ENCODE measurements around the gene SCAF4.
A peak's percentile ranks its signal among the peaks of the same experiment; 100 is the strongest.
"Not testable (repeated sequence)": the region's sequence is repeated elsewhere in the genome, so short reads cannot be mapped to it uniquely, and the experiment has no call there.

The SCAF4 gene

GRCh38 chr21:31743712-31744111, 11.8 kb upstream of the SCAF4 start:
- H3K27me3 ChIP-seq (replicated peaks; ENCODE audit: control insufficient read depth, insufficient read depth, low read length, poor library complexity, severe bottlenecking) = no peaks in the 10 kb centered on the region
- no peaks in the 10 kb centered on the region for H3K9me3 ChIP-seq (ENCODE audit: control insufficient read depth, low read length)
- DNase-seq = no peak
- no peaks in the 10 kb centered on the region for H3K4me1 ChIP-seq (ENCODE audit: control insufficient read depth, insufficient read depth, low read length, poor library complexity, severe bottlenecking)
- no peak overlapping the region for H3K4me3 ChIP-seq (ENCODE audit: insufficient read depth, low read depth, low read length, poor library complexity, severe bottlenecking)
- no peak overlapping the region for H3K27ac ChIP-seq (ENCODE audit: insufficient read depth, low read length, poor library complexity, severe bottlenecking)
- H3K36me3 ChIP-seq (ENCODE audit: control insufficient read depth, insufficient read depth, low read length) = no peaks in the 10 kb centered on the region

GRCh38 chr21:31741116-31741515, 9.2 kb upstream of the SCAF4 start:
- DNase-seq = no peak
- no peak overlapping the region for H3K4me3 ChIP-seq (ENCODE audit: insufficient read depth, low read depth, low read length, poor library complexity, severe bottlenecking)
- H3K27me3 ChIP-seq (replicated peaks; ENCODE audit: control insufficient read depth, insufficient read depth, low read length, poor library complexity, severe bottlenecking) = no peaks in the 10 kb centered on the region
- no peak overlapping the region for H3K27ac ChIP-seq (ENCODE audit: insufficient read depth, low read length, poor library complexity, severe bottlenecking)
- no peaks in the 10 kb centered on the region for H3K9me3 ChIP-seq (ENCODE audit: control insufficient read depth, low read length)
- H3K36me3 ChIP-seq (ENCODE audit: control insufficient read depth, insufficient read depth, low read length) = no peaks in the 10 kb centered on the region
- no peaks in the 10 kb centered on the region for H3K4me1 ChIP-seq (ENCODE audit: control insufficient read depth, insufficient read depth, low read length, poor library complexity, severe bottlenecking)

DNA sequence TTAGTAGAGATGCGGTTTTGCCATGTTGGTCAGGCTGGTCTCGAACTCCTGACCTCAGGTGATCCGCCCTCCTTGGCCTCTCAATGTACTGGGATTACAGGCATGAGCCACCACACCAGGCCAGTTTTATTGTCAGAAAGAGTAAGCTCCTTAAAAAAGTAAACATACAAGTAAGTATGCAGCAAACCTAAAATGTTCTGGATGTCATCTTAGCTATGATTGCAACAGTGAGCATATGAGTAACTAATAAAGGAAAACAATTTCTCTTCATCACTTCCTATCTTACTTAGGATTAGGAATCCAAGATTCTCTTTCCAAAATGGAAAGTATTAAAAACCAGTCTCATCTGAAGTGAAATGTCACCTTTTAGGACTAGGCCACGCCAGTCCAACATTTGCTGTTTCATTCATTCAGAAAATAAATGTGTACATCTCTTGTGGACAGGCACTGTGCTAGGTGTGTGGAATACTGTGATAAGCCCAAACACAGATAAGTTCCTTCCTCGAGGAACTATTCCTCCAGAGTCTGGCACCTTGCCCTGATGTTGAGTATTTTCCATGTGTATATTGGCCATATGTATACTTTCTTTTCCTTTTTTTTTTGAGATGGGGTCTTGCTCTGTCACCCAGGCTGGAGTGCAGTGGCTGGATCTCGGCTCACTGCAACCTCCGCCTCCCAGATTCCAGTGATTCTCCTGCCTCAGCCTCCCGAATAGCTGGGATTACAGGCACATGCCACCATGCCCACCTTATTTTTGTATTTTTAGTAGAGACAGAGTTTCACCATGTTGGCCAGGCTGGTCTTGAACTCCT, 5.9 kb upstream of the SCAF4 start:
- not testable (repeated sequence) for H3K27ac ChIP-seq (ENCODE audit: insufficient read depth, low read length, poor library complexity, severe bottlenecking); H3K27me3 ChIP-seq (replicated peaks; ENCODE audit: control insufficient read depth, insufficient read depth, low read length, poor library complexity, severe bottlenecking); H3K4me3 ChIP-seq (ENCODE audit: insufficient read depth, low read depth, low read length, poor library complexity, severe bottlenecking); H3K9me3 ChIP-seq (ENCODE audit: control insufficient read depth, low read length); H3K36me3 ChIP-seq (ENCODE audit: control insufficient read depth, insufficient read depth, low read length); H3K4me1 ChIP-seq (ENCODE audit: control insufficient read depth, insufficient read depth, low read length, poor library complexity, severe bottlenecking); DNase-seq

DNA sequence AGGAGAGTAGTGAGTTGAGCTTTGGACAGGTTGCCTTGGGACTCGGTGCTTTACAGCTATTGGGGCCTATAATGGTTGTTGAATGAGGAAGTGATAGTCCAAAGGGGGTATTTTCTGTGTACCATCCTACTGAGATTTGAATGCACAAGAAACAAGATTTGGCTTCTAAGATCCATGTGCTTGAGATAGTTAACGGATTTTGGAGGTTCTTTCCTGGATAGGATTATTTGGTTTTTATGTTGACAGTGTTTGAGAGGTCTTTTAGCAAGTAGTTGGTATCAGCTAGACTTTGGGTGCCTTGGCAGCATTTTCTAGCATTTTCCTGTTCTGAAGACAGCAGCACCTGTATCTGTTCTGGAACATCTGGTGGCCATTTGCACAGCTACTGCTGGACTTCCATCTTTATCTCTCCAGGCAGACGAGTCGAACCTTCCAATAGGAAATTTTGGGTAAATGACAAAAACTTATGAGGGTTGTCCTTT, 3.6 kb upstream of the SCAF4 start:
- Histone ChIP-seq H3K36me3 (ENCODE audit: control insufficient read depth, insufficient read depth, low read length) (no peaks in the 10 kb centered on the region), H3K27me3 (replicated peaks; ENCODE audit: control insufficient read depth, insufficient read depth, low read length, poor library complexity, severe bottlenecking) (no peaks in the 10 kb centered on the region), H3K4me1 (ENCODE audit: control insufficient read depth, insufficient read depth, low read length, poor library complexity, severe bottlenecking) (peaks cover 13% of the 10 kb centered on the region), H3K27ac (ENCODE audit: insufficient read depth, low read length, poor library complexity, severe bottlenecking) (no peak overlapping the region), H3K9me3 (ENCODE audit: control insufficient read depth, low read length) (no peaks in the 10 kb centered on the region), H3K4me3 (ENCODE audit: insufficient read depth, low read depth, low read length, poor library complexity, severe bottlenecking) (no peak overlapping the region)
- no peak for DNase-seq

GRCh38 chr21:31733551-31734149, 1.7 kb upstream of the SCAF4 start:
- Histone ChIP-seq H3K27me3 (replicated peaks; ENCODE audit: control insufficient read depth, insufficient read depth, low read length, poor library complexity, severe bottlenecking) (no peaks in the 10 kb centered on the region), H3K27ac (ENCODE audit: insufficient read depth, low read length, poor library complexity, severe bottlenecking) (peak overlapping the region; percentile 86), H3K4me3 (ENCODE audit: insufficient read depth, low read depth, low read length, poor library complexity, severe bottlenecking) (no peak overlapping the region), H3K9me3 (ENCODE audit: control insufficient read depth, low read length) (no peaks in the 10 kb centered on the region), H3K36me3 (ENCODE audit: control insufficient read depth, insufficient read depth, low read length) (no peaks in the 10 kb centered on the region), H3K4me1 (ENCODE audit: control insufficient read depth, insufficient read depth, low read length, poor library complexity, severe bottlenecking) (peaks cover 19% of the 10 kb centered on the region)
- DNase-seq = no peak

- H3K27me3 ChIP-seq (replicated peaks; ENCODE audit: control insufficient read depth, insufficient read depth, low read length, poor library complexity, severe bottlenecking) = no peaks in the 10 kb centered on the region
- DNase-seq = peak in 1 of 3 donors; percentile 1
- H3K4me3 ChIP-seq (ENCODE audit: insufficient read depth, low read depth, low read length, poor library complexity, severe bottlenecking) = peak overlapping the region; percentile 73
- H3K27ac ChIP-seq (ENCODE audit: insufficient read depth, low read length, poor library complexity, severe bottlenecking) = peak overlapping the region; percentile 86
- no peaks in the 10 kb centered on the region for H3K9me3 ChIP-seq (ENCODE audit: control insufficient read depth, low read length)
- no peaks in the 10 kb centered on the region for H3K36me3 ChIP-seq (ENCODE audit: control insufficient read depth, insufficient read depth, low read length)
- peaks cover 27% of the 10 kb centered on the region for H3K4me1 ChIP-seq (ENCODE audit: control insufficient read depth, insufficient read depth, low read length, poor library complexity, severe bottlenecking)
Measured at GRCh38 chr21:31732597-31733550, 956 bp upstream of the SCAF4 start.

DNA sequence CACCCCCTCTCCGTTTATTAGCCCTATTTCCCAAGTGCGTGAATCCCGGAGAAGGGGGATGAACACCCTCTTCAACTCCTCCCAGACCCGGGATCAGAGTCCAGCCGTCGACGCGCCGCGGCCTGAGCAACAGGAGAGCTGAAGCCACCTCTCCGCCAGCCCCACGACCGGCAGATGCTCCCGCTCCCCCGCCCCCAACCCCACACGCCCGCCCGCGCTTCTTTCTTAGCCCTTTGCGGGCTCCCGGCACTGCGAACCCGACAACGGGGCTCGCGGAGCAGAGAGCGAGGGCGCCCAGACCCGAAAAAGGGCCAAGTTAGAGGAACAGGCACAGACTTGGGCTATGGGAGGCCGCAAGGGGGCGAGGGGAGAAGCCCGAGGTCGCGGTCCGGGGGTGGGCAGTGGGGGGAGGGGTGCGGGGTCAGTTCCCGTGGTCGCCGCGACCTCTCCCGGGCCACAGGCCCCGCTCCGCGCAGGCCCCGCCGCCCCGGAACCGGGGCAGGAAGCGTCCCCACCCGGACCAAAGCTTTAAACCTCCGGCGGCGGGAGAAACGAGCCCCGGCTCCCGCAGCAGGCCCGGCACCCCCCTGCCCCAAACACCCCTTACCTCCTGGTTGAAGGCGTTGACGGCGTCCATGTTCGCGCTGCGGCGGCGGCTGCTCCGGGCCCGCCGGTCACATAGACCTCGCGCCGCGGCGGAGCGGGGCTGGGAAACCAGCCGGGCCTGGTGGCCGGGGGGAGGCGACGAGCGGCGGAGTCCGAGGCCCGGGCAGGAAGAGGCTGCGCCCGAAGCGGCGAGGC, 662 bp downstream of the SCAF4 start:
- Histone ChIP-seq H3K4me1 (ENCODE audit: control insufficient read depth, insufficient read depth, low read length, poor library complexity, severe bottlenecking) (peaks cover 27% of the 10 kb centered on the region), H3K9me3 (ENCODE audit: control insufficient read depth, low read length) (no peaks in the 10 kb centered on the region), H3K27ac (ENCODE audit: insufficient read depth, low read length, poor library complexity, severe bottlenecking) (peak overlapping the region; percentile 86), H3K27me3 (replicated peaks; ENCODE audit: control insufficient read depth, insufficient read depth, low read length, poor library complexity, severe bottlenecking) (no peaks in the 10 kb centered on the region), H3K4me3 (ENCODE audit: insufficient read depth, low read depth, low read length, poor library complexity, severe bottlenecking) (peak overlapping the region; percentile 98), H3K36me3 (ENCODE audit: control insufficient read depth, insufficient read depth, low read length) (no peaks in the 10 kb centered on the region)
- peak; percentile 23 to 42 (median 38) for DNase-seq

DNA sequence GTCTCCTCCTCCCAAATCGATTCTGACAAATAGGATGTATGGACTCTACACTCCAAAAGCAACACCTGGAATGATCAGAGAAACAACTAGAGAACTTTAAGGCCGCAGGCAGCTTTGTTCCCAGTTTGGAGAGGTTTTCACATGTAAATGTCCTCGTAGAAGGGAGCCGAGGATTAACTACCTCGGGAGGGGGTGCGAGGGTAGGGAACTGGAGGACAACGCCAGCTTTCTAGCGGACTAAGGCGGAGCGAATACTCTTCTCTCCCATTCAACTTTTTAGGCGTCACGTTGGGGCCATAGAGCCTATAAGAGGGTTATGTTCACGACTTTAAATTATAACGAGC, 1.2 kb downstream of the SCAF4 start:
- Histone ChIP-seq H3K4me1 (ENCODE audit: control insufficient read depth, insufficient read depth, low read length, poor library complexity, severe bottlenecking) (peaks cover 27% of the 10 kb centered on the region), H3K36me3 (ENCODE audit: control insufficient read depth, insufficient read depth, low read length) (no peaks in the 10 kb centered on the region), H3K9me3 (ENCODE audit: control insufficient read depth, low read length) (no peaks in the 10 kb centered on the region), H3K4me3 (ENCODE audit: insufficient read depth, low read depth, low read length, poor library complexity, severe bottlenecking) (peak overlapping the region; percentile 98), H3K27me3 (replicated peaks; ENCODE audit: control insufficient read depth, insufficient read depth, low read length, poor library complexity, severe bottlenecking) (no peaks in the 10 kb centered on the region), H3K27ac (ENCODE audit: insufficient read depth, low read length, poor library complexity, severe bottlenecking) (peak overlapping the region; percentile 86)
- no peak for DNase-seq

DNA sequence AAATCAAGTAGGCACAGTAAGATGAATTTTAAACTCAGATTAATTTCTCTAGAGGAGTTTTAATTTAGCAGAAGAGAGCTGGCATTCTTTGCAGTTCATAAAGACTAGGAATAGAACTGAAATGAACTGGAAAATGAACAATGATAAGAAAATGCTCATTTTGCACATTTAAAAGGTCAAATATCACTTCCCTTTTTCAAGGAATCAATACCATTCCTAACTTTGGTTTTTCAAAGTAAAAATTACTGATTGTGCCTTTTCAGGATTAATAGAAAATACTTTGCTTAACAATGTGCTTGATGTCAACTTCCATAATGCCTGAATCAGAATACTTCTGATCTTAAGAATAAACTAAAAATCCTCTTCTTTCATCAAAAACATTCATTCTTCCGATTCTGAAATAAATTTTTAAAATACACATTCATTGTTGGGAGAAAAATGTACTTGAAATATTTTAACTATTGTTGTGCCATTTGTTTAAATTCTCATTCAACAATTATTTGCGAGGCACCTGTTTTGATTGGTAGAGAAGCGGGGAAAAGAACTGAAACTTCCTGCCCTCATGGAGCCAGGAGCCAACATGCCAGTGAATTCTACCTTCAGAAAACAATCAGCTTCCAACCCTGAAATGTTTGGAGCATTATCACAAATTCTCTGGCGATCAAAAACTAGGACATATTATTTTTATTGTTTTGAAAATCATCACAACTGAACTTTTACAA, 2.1 kb downstream of the SCAF4 start:
- Histone ChIP-seq H3K36me3 (ENCODE audit: control insufficient read depth, insufficient read depth, low read length) (no peaks in the 10 kb centered on the region), H3K27ac (ENCODE audit: insufficient read depth, low read length, poor library complexity, severe bottlenecking) (no peak overlapping the region), H3K27me3 (replicated peaks; ENCODE audit: control insufficient read depth, insufficient read depth, low read length, poor library complexity, severe bottlenecking) (no peaks in the 10 kb centered on the region), H3K4me1 (ENCODE audit: control insufficient read depth, insufficient read depth, low read length, poor library complexity, severe bottlenecking) (peaks cover 27% of the 10 kb centered on the region), H3K9me3 (ENCODE audit: control insufficient read depth, low read length) (no peaks in the 10 kb centered on the region), H3K4me3 (ENCODE audit: insufficient read depth, low read depth, low read length, poor library complexity, severe bottlenecking) (peak overlapping the region; percentile 98)
- DNase-seq = no peak
